Lung (tissue), 12 donors: Measurements from ENCODE around the gene IGSF22. TPM values are rescaled to one million over a fixed set of nuclear protein-coding genes. Genes with fewer than 3 reads are reported as not detected.

Experiments used
- ATAC-seq: fragments of 200-7000 bp; cut with Tn5 transposase; one replicate; pipeline ENCODE4 v1.9.1; 2020; ENCODE audit warnings: moderate number of reproducible peaks; ENCODE audit not compliant: insufficient read depth, low FRiP score
- DNase-seq, 3 donors: peaks; one replicate each; pipeline ENCODE4 v3.0.0-alpha.2; 2013 to 2017
- H3K27ac ChIP-seq, 2 donors: one replicate each; pipeline ENCODE4 v1.5.1; 2013; ENCODE audit warnings: mild to moderate bottlenecking in 2 of 2, moderate library complexity in 2 of 2, control low read depth in 1 of 2, inconsistent platforms in 1 of 2, low read depth in 1 of 2, low read length in 1 of 2
- H3K27me3 ChIP-seq, 3 donors: one replicate each; pipeline ENCODE4 v1.5.1; 2013; ENCODE audit warnings: low read length in 2 of 3; ENCODE audit not compliant: control insufficient read depth in 3 of 3, insufficient read depth in 3 of 3
- H3K36me3 ChIP-seq, 4 donors: one replicate each; pipeline ENCODE4 v1.5.1; 2013; ENCODE audit warnings: low read length in 4 of 4, mild to moderate bottlenecking in 1 of 4, moderate library complexity in 1 of 4; ENCODE audit not compliant: control insufficient read depth in 4 of 4, insufficient read depth in 4 of 4
- H3K4me1 ChIP-seq, 5 donors: one replicate each; pipeline ENCODE4 v1.5.1; 2013; ENCODE audit warnings: low read length in 5 of 5, mild to moderate bottlenecking in 2 of 5, moderate library complexity in 1 of 5; ENCODE audit not compliant: control insufficient read depth in 5 of 5, insufficient read depth in 5 of 5
- H3K4me3 ChIP-seq: one replicate; pipeline ENCODE4 v1.5.1; 2013; ENCODE audit warnings: mild to moderate bottlenecking, control low read depth, moderate library complexity
- H3K9ac ChIP-seq, 2 donors: one replicate each; pipeline ENCODE4 v1.5.1; 2013; ENCODE audit warnings: low read length in 2 of 2, control low read depth in 1 of 2; ENCODE audit not compliant: insufficient read depth in 1 of 2
- H3K9me3 ChIP-seq, 4 donors: one replicate each; pipeline ENCODE4 v1.5.1; 2013; ENCODE audit warnings: low read length in 3 of 4, mild to moderate bottlenecking in 1 of 4, moderate library complexity in 1 of 4; ENCODE audit not compliant: control insufficient read depth in 4 of 4, insufficient read depth in 3 of 4
- WGBS, 2 donors: extraction: QIAGEN DNeasy Blood & Tissue Kit; methylation state at CpG; one replicate each; pipeline ENCODE4 v1.1.7; 2013; 5-methylcytosine and 5-hydroxymethylcytosine counted together
- polyA plus RNA-seq, 2 donors: library from polyadenylated mRNA; stranded (reverse); fragments of 200-250 nt; gene quantifications; one replicate each; pipeline ENCODE4 v1.2.1, GENCODE V29; 2013
- total RNA-seq, 2 donors: library from RNA; depleted of rRNA in 1 of 2; stranded (reverse); fragments of >200 nt in 1 of 2; gene quantifications; one replicate each; pipeline ENCODE4 v1.2.1, GENCODE V29; 2014 to 2021
- TF ChIP-seq, protein P1 (sequence below): IDR thresholded peaks from 2 replicates; pipeline ENCODE4 v1.5.1; 2012; ENCODE audit warnings: mild to moderate bottlenecking; ENCODE audit errors: control extremely low read depth, extremely low read depth
- donor health status: control.
- donor health status: control.
- donor health status: Bipolar disorder and iron deficiency.
- donor health status: healthy.
- donor health status: DM: yes; HTN: yes; CAD: no.

The IGSF22 gene
- total and polyA plus RNA-seq, 4 donors, result 0.33 to 2.0 (median 0.56) TPM

DNA sequence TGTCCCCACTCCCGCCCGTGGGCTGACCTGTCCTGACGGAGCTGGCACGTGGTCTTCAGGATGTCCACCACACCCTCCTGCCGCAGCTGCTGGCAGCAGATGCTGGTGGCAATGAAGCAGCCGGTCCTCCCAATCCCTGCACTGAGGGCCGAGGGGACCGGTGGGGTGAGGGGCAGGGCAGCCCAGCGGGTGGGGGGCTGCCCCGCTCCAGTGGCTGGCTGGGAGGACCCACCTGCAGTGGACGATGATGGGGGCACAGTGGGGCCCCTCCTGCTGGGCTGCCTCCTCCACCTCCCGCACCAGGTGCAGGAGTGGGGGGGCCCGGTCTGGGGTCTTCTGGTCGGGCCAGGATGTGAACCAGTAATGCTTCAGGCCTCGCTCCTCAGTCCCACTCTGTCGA, 3.4 kb upstream of the IGSF22 start:
- no peak for DNase-seq
- Histone ChIP-seq H3K9ac (no peak overlapping the region), H3K4me1 (no peaks in the 10 kb centered on the region), H3K4me3 (no peak overlapping the region), H3K27me3 (no peaks in the 10 kb centered on the region), H3K36me3 (no peaks in the 10 kb centered on the region), H3K9me3 (no peaks in the 10 kb centered on the region), H3K27ac (no peak overlapping the region)
- WGBS, 2 donors, result 90 to 91% methylated on average over 13 to 16 of the region's 16 CpGs
- TF ChIP-seq, protein P1, sequence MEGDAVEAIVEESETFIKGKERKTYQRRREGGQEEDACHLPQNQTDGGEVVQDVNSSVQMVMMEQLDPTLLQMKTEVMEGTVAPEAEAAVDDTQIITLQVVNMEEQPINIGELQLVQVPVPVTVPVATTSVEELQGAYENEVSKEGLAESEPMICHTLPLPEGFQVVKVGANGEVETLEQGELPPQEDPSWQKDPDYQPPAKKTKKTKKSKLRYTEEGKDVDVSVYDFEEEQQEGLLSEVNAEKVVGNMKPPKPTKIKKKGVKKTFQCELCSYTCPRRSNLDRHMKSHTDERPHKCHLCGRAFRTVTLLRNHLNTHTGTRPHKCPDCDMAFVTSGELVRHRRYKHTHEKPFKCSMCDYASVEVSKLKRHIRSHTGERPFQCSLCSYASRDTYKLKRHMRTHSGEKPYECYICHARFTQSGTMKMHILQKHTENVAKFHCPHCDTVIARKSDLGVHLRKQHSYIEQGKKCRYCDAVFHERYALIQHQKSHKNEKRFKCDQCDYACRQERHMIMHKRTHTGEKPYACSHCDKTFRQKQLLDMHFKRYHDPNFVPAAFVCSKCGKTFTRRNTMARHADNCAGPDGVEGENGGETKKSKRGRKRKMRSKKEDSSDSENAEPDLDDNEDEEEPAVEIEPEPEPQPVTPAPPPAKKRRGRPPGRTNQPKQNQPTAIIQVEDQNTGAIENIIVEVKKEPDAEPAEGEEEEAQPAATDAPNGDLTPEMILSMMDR, result no peak
- no peak for ATAC-seq

DNA sequence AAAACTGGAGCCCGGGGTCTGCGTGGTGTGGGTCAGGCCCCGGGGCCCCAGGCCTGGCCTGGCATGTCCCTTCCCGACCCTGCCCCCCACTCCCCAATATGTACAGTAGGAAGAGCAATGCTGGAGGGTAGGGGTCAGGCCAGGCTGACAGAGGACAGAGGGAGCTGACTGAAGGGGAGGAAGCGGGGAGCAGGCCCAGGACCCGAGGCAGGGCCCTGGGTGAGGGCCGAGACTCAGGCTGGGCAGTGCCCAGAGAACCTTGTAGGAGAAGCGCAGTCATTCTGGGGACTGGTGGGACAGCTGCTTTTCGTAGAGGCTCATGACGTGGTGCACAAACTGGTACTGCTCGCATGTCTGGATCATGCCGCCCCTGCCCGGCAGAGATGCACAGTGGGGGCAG, 2.7 kb upstream of the IGSF22 start:
- Histone ChIP-seq H3K4me1 (no peaks in the 10 kb centered on the region), H3K9me3 (no peaks in the 10 kb centered on the region), H3K36me3 (no peaks in the 10 kb centered on the region), H3K9ac (no peak overlapping the region), H3K27ac (no peak overlapping the region), H3K4me3 (no peak overlapping the region), H3K27me3 (no peaks in the 10 kb centered on the region)
- DNase-seq (no peak), ATAC-seq (no peak)
- TF ChIP-seq, protein P1, result no peak
- 94 to 97% methylated on average over 13 of the region's 13 CpGs for WGBS, 2 donors

DNA sequence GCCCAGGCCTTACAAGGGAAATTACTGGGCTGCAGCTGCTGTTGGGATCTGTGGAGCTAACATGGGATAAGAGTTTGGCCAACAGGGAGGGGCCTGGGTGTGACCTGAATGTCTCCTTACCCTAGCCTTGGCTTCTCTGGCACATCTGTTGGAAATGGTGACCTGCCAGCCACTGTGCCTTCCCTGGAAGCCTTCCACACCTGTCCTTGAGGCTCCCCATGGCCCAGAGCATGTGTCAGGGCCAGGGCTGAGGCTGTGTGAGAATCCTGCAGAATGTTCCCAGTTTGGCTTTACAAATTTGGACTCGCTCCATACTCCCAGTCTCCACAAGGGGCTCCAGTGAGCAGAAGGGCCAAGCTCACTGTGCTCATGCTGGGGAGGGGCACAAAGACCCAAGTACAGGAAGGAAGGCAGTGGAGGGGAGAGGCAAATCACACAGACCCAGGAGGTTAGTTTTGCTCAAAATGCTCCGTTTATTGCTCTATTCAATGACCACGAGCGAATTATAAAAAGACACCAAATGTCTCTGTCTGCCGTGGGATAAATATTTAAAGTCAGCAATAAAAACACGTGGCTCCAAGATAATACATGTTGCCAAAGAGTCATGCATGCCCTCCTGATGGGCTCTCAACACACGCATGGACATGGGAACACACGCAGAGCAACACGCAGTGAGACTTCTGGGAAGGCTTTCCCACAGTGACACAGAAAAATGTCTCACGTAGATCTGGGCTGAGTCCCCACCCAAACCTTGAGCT, 1.7 kb upstream of the IGSF22 start:
- whole genome bisulfite sequencing, 2 donors, result 44 to 50% methylated on average over 10 of the region's 10 CpGs
- no peaks in the 10 kb centered on the region for H3K9me3 ChIP-seq

More for the DNA sequence above, 1.7 kb upstream of the IGSF22 start:
- H3K27me3 ChIP-seq, result no peaks in the 10 kb centered on the region
- TF ChIP-seq, protein P1, result peak; percentile 42
- ATAC-seq (no peak), DNase-seq (peak; percentile 56 to 61 (median 61))
- no peak overlapping the region for H3K27ac ChIP-seq
- H3K9ac ChIP-seq, result no peak overlapping the region
- no peak overlapping the region for H3K4me3 ChIP-seq
- no peaks in the 10 kb centered on the region for H3K36me3 ChIP-seq
- H3K4me1 ChIP-seq, result no peaks in the 10 kb centered on the region
